SK-N-SH treated with all-trans-retinoic acid at 6 μM for 48 hours (cell line): ENCODE data around the gene FAXDC2.

Experiments
- ATAC-seq: fragments of 200-7000 bp; cut with Tn5 transposase; 3 replicates; pipeline ENCODE4 v1.9.1; 2020; ENCODE audit warnings: mild to moderate bottlenecking, moderate library complexity
- CSDC2 ChIP-seq: fragments of 250-450 bp; sonication (Bioruptor Pico); IDR thresholded peaks from 2 replicates; pipeline ENCODE4 v1.5.0; 2020; ENCODE audit warnings: mild to moderate bottlenecking, moderate library complexity
- ESRRG ChIP-seq: fragments of 250-450 bp; sonication (Bioruptor Pico); IDR thresholded peaks from 2 replicates; pipeline ENCODE4 v1.6.1; 2021; ENCODE audit warnings: mild to moderate bottlenecking
- GLIS3 ChIP-seq: fragments of 250-450 bp; sonication (Bioruptor Pico); IDR thresholded peaks from 2 replicates; pipeline ENCODE4 v1.5.0; 2020; ENCODE audit warnings: mild to moderate bottlenecking, moderate library complexity
- ISL1 ChIP-seq: fragments of 250-450 bp; sonication (Bioruptor Pico); IDR thresholded peaks from 2 replicates; pipeline ENCODE4 v2.1.2; 2022; ENCODE audit warnings: mild to moderate bottlenecking, moderate library complexity
- OSR1 ChIP-seq: fragments of 250-450 bp; sonication (Bioruptor Pico); IDR thresholded peaks from 2 replicates; pipeline ENCODE4 v1.8.0; 2022; ENCODE audit warnings: moderate library complexity, mild to moderate bottlenecking, inconsistent platforms
- PATZ1 ChIP-seq: fragments of 250-450 bp; sonication (Bioruptor Pico); IDR thresholded peaks from 2 replicates; pipeline ENCODE4 v1.8.0; 2020; ENCODE audit warnings: mild to moderate bottlenecking, moderate library complexity, borderline replicate concordance
- PPARA ChIP-seq: fragments of 250-450 bp; sonication (Bioruptor Pico); IDR thresholded peaks from 2 replicates; pipeline ENCODE4 v1.5.0; 2020; ENCODE audit warnings: mild to moderate bottlenecking, borderline replicate concordance
- RARB ChIP-seq: fragments of 250-450 bp; sonication (Bioruptor Pico); IDR thresholded peaks from 2 replicates; pipeline ENCODE4 v1.8.0; 2021; ENCODE audit warnings: mild to moderate bottlenecking, moderate library complexity
- SNAI2 ChIP-seq: fragments of 250-450 bp; sonication (Bioruptor Pico); IDR thresholded peaks from 2 replicates; pipeline ENCODE4 v1.5.0; 2020; ENCODE audit warnings: mild to moderate bottlenecking, moderate library complexity
- TCF4 ChIP-seq: fragments of 250-450 bp; sonication (Bioruptor Pico); IDR thresholded peaks from 2 replicates; pipeline ENCODE4 v1.8.0; 2021; ENCODE audit warnings: mild to moderate bottlenecking, moderate library complexity, borderline replicate concordance
- TOX ChIP-seq: fragments of 250-450 bp; sonication (Bioruptor Pico); IDR thresholded peaks from 2 replicates; pipeline ENCODE4 v1.8.0; 2021; ENCODE audit warnings: mild to moderate bottlenecking, moderate library complexity, borderline replicate concordance
- ZC3H10 ChIP-seq: fragments of 250-450 bp; sonication (Bioruptor Pico); IDR thresholded peaks from 2 replicates; pipeline ENCODE4 v1.5.1; 2021; ENCODE audit warnings: mild to moderate bottlenecking, moderate library complexity
- ZFP3 ChIP-seq: fragments of 250-450 bp; sonication (Bioruptor Pico); IDR thresholded peaks from 2 replicates; pipeline ENCODE4 v1.5.0; 2020; ENCODE audit warnings: mild to moderate bottlenecking, moderate library complexity
- ZFP30 ChIP-seq: fragments of 450-650 bp; formaldehyde crosslinking; IDR thresholded peaks from 2 replicates; pipeline ENCODE4 v1.5.0; 2022; ENCODE audit warnings: mild to moderate bottlenecking, moderate library complexity
- ZNF565 ChIP-seq: fragments of 450-650 bp; formaldehyde crosslinking; conservative IDR thresholded peaks from 2 replicates; pipeline ENCODE4 v1.5.0; 2020; ENCODE audit warnings: low read depth, mild to moderate bottlenecking, moderate library complexity
- ZNF70 ChIP-seq: fragments of 450-650 bp; formaldehyde crosslinking; IDR thresholded peaks from 2 replicates; pipeline ENCODE4 v1.5.0; 2020; ENCODE audit warnings: mild to moderate bottlenecking, moderate library complexity
- ZNF8 ChIP-seq: fragments of 450-650 bp; formaldehyde crosslinking; IDR thresholded peaks from 2 replicates; pipeline ENCODE4 v1.5.0; 2020; ENCODE audit warnings: mild to moderate bottlenecking, moderate library complexity
- TF ChIP-seq, protein P1 (sequence below): fragments of 250-450 bp; sonication (Bioruptor Pico); IDR thresholded peaks from 2 replicates; pipeline ENCODE4 v1.5.0; 2020; ENCODE audit warnings: mild to moderate bottlenecking, moderate library complexity
- TF ChIP-seq, protein P2 (sequence below): fragments of 250-450 bp; sonication (Bioruptor Pico); IDR thresholded peaks from 2 replicates; pipeline ENCODE4 v1.8.0; 2021; ENCODE audit warnings: low read depth, mild to moderate bottlenecking, moderate library complexity, borderline replicate concordance
- TF ChIP-seq, protein P3 (sequence below): fragments of 250-450 bp; sonication (Bioruptor Pico); IDR thresholded peaks from 2 replicates; pipeline ENCODE4 v1.5.1; 2020; ENCODE audit warnings: low read depth, mild to moderate bottlenecking, moderate library complexity
- TF ChIP-seq, protein P4 (sequence below): fragments of 250-450 bp; sonication (Bioruptor Pico); IDR thresholded peaks from 2 replicates; pipeline ENCODE4 v1.5.1; 2021; ENCODE audit warnings: mild to moderate bottlenecking, moderate library complexity

Gene FAXDC2

DNA sequence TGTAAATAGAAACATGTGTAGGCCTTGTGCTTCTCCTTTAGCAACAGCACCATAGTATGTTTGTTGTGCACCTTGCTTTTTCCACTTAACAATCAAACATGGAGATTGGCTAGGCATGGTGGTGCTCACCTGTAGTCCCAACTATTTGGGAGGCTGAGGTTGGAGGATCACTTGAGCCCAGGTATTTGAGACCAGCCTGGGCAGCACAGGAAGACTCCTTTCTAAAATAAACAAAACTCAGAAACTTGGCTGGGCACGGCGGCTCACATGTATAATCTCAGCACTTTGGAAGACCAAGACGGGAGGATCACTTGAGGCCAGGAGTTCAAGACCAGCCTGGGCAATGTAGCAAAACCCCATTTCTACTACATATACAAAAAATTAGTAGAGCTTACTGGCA, 948 bp upstream of the FAXDC2 start:
- TF ChIP-seq ZNF8 (CRISPR knock-in tag) (no peak), GLIS3 (CRISPR knock-in tag) (no peak), RARB (CRISPR knock-in tag) (no peak), TOX (CRISPR knock-in tag) (no peak), PPARA (CRISPR knock-in tag) (no peak), OSR1 (CRISPR knock-in tag) (no peak), ZNF565 (CRISPR knock-in tag) (no peak), ZFP30 (no peak), ZC3H10 (CRISPR knock-in tag) (no peak), CSDC2 (CRISPR knock-in tag) (no peak), SNAI2 (CRISPR knock-in tag) (no peak), ZNF70 (no peak), TCF4 (CRISPR knock-in tag) (no peak), ZFP3 (CRISPR knock-in tag) (no peak), ESRRG (CRISPR knock-in tag) (no peak), PATZ1 (CRISPR knock-in tag) (no peak)
- TF ChIP-seq, protein P1, sequence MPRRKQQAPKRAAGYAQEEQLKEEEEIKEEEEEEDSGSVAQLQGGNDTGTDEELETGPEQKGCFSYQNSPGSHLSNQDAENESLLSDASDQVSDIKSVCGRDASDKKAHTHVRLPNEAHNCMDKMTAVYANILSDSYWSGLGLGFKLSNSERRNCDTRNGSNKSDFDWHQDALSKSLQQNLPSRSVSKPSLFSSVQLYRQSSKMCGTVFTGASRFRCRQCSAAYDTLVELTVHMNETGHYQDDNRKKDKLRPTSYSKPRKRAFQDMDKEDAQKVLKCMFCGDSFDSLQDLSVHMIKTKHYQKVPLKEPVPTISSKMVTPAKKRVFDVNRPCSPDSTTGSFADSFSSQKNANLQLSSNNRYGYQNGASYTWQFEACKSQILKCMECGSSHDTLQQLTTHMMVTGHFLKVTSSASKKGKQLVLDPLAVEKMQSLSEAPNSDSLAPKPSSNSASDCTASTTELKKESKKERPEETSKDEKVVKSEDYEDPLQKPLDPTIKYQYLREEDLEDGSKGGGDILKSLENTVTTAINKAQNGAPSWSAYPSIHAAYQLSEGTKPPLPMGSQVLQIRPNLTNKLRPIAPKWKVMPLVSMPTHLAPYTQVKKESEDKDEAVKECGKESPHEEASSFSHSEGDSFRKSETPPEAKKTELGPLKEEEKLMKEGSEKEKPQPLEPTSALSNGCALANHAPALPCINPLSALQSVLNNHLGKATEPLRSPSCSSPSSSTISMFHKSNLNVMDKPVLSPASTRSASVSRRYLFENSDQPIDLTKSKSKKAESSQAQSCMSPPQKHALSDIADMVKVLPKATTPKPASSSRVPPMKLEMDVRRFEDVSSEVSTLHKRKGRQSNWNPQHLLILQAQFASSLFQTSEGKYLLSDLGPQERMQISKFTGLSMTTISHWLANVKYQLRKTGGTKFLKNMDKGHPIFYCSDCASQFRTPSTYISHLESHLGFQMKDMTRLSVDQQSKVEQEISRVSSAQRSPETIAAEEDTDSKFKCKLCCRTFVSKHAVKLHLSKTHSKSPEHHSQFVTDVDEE = no peak
- TF ChIP-seq, protein P2, sequence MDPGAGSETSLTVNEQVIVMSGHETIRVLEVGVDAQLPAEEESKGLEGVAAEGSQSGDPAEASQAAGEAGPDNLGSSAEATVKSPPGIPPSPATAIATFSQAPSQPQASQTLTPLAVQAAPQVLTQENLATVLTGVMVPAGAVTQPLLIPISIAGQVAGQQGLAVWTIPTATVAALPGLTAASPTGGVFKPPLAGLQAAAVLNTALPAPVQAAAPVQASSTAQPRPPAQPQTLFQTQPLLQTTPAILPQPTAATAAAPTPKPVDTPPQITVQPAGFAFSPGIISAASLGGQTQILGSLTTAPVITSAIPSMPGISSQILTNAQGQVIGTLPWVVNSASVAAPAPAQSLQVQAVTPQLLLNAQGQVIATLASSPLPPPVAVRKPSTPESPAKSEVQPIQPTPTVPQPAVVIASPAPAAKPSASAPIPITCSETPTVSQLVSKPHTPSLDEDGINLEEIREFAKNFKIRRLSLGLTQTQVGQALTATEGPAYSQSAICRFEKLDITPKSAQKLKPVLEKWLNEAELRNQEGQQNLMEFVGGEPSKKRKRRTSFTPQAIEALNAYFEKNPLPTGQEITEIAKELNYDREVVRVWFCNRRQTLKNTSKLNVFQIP = no peak
- TF ChIP-seq, protein P3, sequence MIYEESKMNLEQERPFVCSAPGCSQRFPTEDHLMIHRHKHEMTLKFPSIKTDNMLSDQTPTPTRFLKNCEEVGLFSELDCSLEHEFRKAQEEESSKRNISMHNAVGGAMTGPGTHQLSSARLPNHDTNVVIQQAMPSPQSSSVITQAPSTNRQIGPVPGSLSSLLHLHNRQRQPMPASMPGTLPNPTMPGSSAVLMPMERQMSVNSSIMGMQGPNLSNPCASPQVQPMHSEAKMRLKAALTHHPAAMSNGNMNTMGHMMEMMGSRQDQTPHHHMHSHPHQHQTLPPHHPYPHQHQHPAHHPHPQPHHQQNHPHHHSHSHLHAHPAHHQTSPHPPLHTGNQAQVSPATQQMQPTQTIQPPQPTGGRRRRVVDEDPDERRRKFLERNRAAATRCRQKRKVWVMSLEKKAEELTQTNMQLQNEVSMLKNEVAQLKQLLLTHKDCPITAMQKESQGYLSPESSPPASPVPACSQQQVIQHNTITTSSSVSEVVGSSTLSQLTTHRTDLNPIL (CRISPR knock-in tag) = no peak
- TF ChIP-seq, protein P4, sequence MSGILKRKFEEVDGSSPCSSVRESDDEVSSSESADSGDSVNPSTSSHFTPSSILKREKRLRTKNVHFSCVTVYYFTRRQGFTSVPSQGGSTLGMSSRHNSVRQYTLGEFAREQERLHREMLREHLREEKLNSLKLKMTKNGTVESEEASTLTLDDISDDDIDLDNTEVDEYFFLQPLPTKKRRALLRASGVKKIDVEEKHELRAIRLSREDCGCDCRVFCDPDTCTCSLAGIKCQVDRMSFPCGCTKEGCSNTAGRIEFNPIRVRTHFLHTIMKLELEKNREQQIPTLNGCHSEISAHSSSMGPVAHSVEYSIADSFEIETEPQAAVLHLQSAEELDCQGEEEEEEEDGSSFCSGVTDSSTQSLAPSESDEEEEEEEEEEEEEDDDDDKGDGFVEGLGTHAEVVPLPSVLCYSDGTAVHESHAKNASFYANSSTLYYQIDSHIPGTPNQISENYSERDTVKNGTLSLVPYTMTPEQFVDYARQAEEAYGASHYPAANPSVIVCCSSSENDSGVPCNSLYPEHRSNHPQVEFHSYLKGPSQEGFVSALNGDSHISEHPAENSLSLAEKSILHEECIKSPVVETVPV = no peak

GRCh38 chr5:154849791-154850201, 607 bp downstream of the FAXDC2 start:
- no peak for TF ChIP-seq ZNF8 (CRISPR knock-in tag)
- no peak for TF ChIP-seq TOX (CRISPR knock-in tag)
- no peak for TF ChIP-seq CSDC2 (CRISPR knock-in tag)
- ATAC-seq = peak; percentile 72

More for the DNA sequence above, 948 bp upstream of the FAXDC2 start:
- no peak for ATAC-seq

GRCh38 chr5:154849264-154849785, 1.1 kb downstream of the FAXDC2 start:
- TF ChIP-seq ISL1 (CRISPR knock-in tag) (no peak), ZNF8 (CRISPR knock-in tag) (no peak), RARB (CRISPR knock-in tag) (no peak)
- no peak for ATAC-seq

- peak; percentile 44; the same call in 1 of the 3 replicates for ATAC-seq
- no peak for TF ChIP-seq ZFP30
- peak; percentile 74 for TF ChIP-seq TCF4 (CRISPR knock-in tag)
- TF ChIP-seq ZNF565 (CRISPR knock-in tag) = no peak
- TF ChIP-seq, protein P4 = no peak
- TF ChIP-seq PPARA (CRISPR knock-in tag) = no peak
- TF ChIP-seq, protein P1 = peak; percentile 80; the same call in 1 of the 2 replicates
- TF ChIP-seq, protein P3 (CRISPR knock-in tag) = no peak
Observed at GRCh38 chr5:154844809-154845208, 5.6 kb downstream of the FAXDC2 start.
